ENCODE measurements around the gene ACSM6. TPM values are rescaled to one million over a fixed set of nuclear protein-coding genes. Genes with fewer than 3 reads are reported as not detected.

ACSM6 gene
- total and polyA plus RNA-seq, 2 donors (not counting 3 experiments of a cell fraction or from before 2014, with no cell fraction given): not detected

GRCh38 chr10:95249467-95249866 is 55.4 kb downstream of the ACSM6 start:
- intact Hi-C loops (cut with micrococcal nuclease) (loop anchor here (2.0 to 10.0 kb wide), 2 partner anchors 17 to 285 kb away; no protein-coding TSS in a partner anchor), dilution Hi-C loops (cut with MboI; ENCODE audit: extremely low pct_ligation_motif_present, low sequenced_read_pairs) (no loop called here)
- Histone ChIP-seq H3K9ac (replicated peaks; ENCODE audit: extremely low read depth, insufficient read depth, low read length) (no peak overlapping the region), H3K9me3 (replicated peaks; ENCODE audit: control insufficient read depth, insufficient read depth, low read length) (no peaks in the 10 kb centered on the region), H4K20me1 (replicated peaks; ENCODE audit: control insufficient read depth, extremely low read depth, insufficient read depth, low read length) (no peaks in the 10 kb centered on the region), H3K4me1 (ENCODE audit: control insufficient read depth, extremely low read depth, insufficient read depth, low read length) (peaks cover 28% of the 10 kb centered on the region), H2AFZ (ENCODE audit: low read depth, low read length) (no peak overlapping the region), H3K9me1 (replicated peaks; ENCODE audit: control insufficient read depth, extremely low read depth, insufficient read depth, low read length) (no peaks in the 10 kb centered on the region), H3K27me3 (ENCODE audit: control insufficient read depth in 2 of 2, insufficient read depth in 2 of 2, low read length in 2 of 2) (no peaks in the 10 kb centered on the region), H3K4me3 (replicated peaks in 1 of 3; ENCODE audit: insufficient read depth in 1 of 3, low read depth in 1 of 3, low read length in 3 of 3) (no peak overlapping the region), H3K79me2 (ENCODE audit: control insufficient read depth, insufficient read depth, low read length) (peaks cover under 1% of the 10 kb centered on the region), H3K27ac (ENCODE audit: insufficient read depth, low read depth, low read length) (no peak overlapping the region), H3K4me2 (ENCODE audit: insufficient read depth, low read length) (no peak overlapping the region), H3K36me3 (ENCODE audit: control insufficient read depth in 2 of 2, extremely low read depth in 1 of 2, insufficient read depth in 2 of 2, low read length in 2 of 2) (peaks cover 2 to 7% of the 10 kb centered on the region in 2 experiments)
- ChIA-PET POLR2A (no interaction called here), CTCF (interaction anchor here (1.1 to 8.3 kb wide), 7 partner anchors 8 to 113 kb away, joined by 3 to 492 read pairs (median 4); no protein-coding TSS in a partner anchor)
- no TSS peak for BruUV-seq (replicated peaks)
- DNase-seq (ENCODE audit: low read depth, low spot score) (peak; percentile 69), FAIRE-seq (peak; percentile 72)
- TF ChIP-seq GATA2 (IDR thresholded peaks at IDR 0.05; ENCODE audit: insufficient read depth, insufficient read length, low read depth, low read length): no peak
- no peak for TF ChIP-seq MYC (IDR thresholded peaks at IDR 0.05; ENCODE audit: low read depth, low read length)
- TF ChIP-seq FOS (IDR thresholded peaks at IDR 0.05; ENCODE audit: borderline replicate concordance, insufficient read depth, low read length): no peak

- TF ChIP-seq POLR2A (IDR thresholded peaks at IDR 0.05; ENCODE audit: low read depth, low read length) (no peak), POLR2AphosphoS5 (IDR thresholded peaks at IDR 0.05; ENCODE audit: insufficient read depth, low read depth, low read length) (no peak), GATA2 (IDR thresholded peaks at IDR 0.05; ENCODE audit: insufficient read depth, insufficient read length, low read depth, low read length) (no peak), MYC (IDR thresholded peaks at IDR 0.05; ENCODE audit: low read depth, low read length) (no peak), FOS (IDR thresholded peaks at IDR 0.05; ENCODE audit: borderline replicate concordance, insufficient read depth, low read length) (no peak), MAX (IDR thresholded peaks at IDR 0.05; ENCODE audit: insufficient read depth, insufficient read length) (no peak), EZH2 (IDR thresholded peaks at IDR 0.05; ENCODE audit: borderline replicate concordance, low read depth, low read length, severe bottlenecking) (no peak), CTCF (IDR thresholded peaks at IDR 0.05; ENCODE audit: extremely low read depth in 1 of 2, insufficient read depth in 1 of 2, low read depth in 1 of 2, low read length in 2 of 2) (no peak), JUN (IDR thresholded peaks at IDR 0.05; ENCODE audit: borderline replicate concordance, insufficient read depth, insufficient read length, low read depth) (no peak)
- ChIA-PET POLR2A (no interaction called here), CTCF (no interaction called here)
- Histone ChIP-seq H2AFZ (ENCODE audit: low read depth, low read length) (no peak overlapping the region), H3K4me1 (ENCODE audit: control insufficient read depth, extremely low read depth, insufficient read depth, low read length) (peaks cover 31% of the 10 kb centered on the region), H3K27me3 (ENCODE audit: control insufficient read depth in 2 of 2, insufficient read depth in 2 of 2, low read length in 2 of 2) (no peaks in the 10 kb centered on the region), H3K9me3 (replicated peaks; ENCODE audit: control insufficient read depth, insufficient read depth, low read length) (no peaks in the 10 kb centered on the region), H3K27ac (ENCODE audit: insufficient read depth, low read depth, low read length) (no peak overlapping the region), H3K36me3 (ENCODE audit: control insufficient read depth in 2 of 2, extremely low read depth in 1 of 2, insufficient read depth in 2 of 2, low read length in 2 of 2) (peaks cover 1 to 2% of the 10 kb centered on the region in 2 experiments), H4K20me1 (replicated peaks; ENCODE audit: control insufficient read depth, extremely low read depth, insufficient read depth, low read length) (no peaks in the 10 kb centered on the region), H3K9me1 (replicated peaks; ENCODE audit: control insufficient read depth, extremely low read depth, insufficient read depth, low read length) (no peaks in the 10 kb centered on the region), H3K4me3 (replicated peaks in 1 of 3; ENCODE audit: insufficient read depth in 1 of 3, low read depth in 1 of 3, low read length in 3 of 3) (no peak overlapping the region), H3K4me2 (ENCODE audit: insufficient read depth, low read length) (no peak overlapping the region), H3K79me2 (ENCODE audit: control insufficient read depth, insufficient read depth, low read length) (peaks cover 5% of the 10 kb centered on the region), H3K9ac (replicated peaks; ENCODE audit: extremely low read depth, insufficient read depth, low read length) (no peak overlapping the region)
- intact Hi-C loops (cut with micrococcal nuclease): no loop called here
- no peak for FAIRE-seq
- BruUV-seq (replicated peaks): no TSS peak
- dilution Hi-C loops (cut with MboI; ENCODE audit: extremely low pct_ligation_motif_present, low sequenced_read_pairs): no loop called here
- DNase-seq (ENCODE audit: low read depth, low spot score): no peak
Measured at GRCh38 chr10:95250856-95251255, 56.8 kb downstream of the ACSM6 start.

Data from endothelial cell of umbilical vein (primary cell).